HG02943 (cell line): Measurements from ENCODE around the gene LATS1.
A peak's percentile ranks its signal among the peaks of the same experiment; 100 is the strongest.
"Not testable (repeated sequence)": the region's sequence is repeated elsewhere in the genome, so short reads cannot be mapped to it uniquely, and the experiment has no call there.

ENCODE experiments used
- ATAC-seq: cut with Tn5 transposase; IDR thresholded peaks from one replicate; pipeline ENCODE4 v1.9.1; 2021; ENCODE audit warnings: mild to moderate bottlenecking, low read depth, moderate library complexity; ENCODE audit not compliant: unreplicated experiment

The LATS1 gene

GRCh38 chr6:149717588-149718458, at the start of gene LATS1:
Gene LATS1, minus strand, starts transcription at chr6:149718101. Its CDS starts 15,975 bp downstream, at chr6:149702126.
- ATAC-seq = peak; percentile 89

GRCh38 chr6:149766156-149766769, 48.4 kb upstream of the LATS1 start:
- no peak for ATAC-seq

GRCh38 chr6:149763866-149764265, 46.0 kb upstream of the LATS1 start:
- no peak for ATAC-seq

- ATAC-seq = peak; percentile 93
Observed at GRCh38 chr6:149761438-149761837, 43.5 kb upstream of the LATS1 start.

GRCh38 chr6:149756261-149756636, 38.3 kb upstream of the LATS1 start:
- ATAC-seq = no peak

- peak; percentile 62 for ATAC-seq
Observed at GRCh38 chr6:149755300-149756260, 37.7 kb upstream of the LATS1 start.

- no peak for ATAC-seq
Observed at GRCh38 chr6:149754548-149754947, 36.6 kb upstream of the LATS1 start.

- ATAC-seq = not testable (repeated sequence)
Observed at GRCh38 chr6:149753374-149753637, 35.4 kb upstream of the LATS1 start.

- ATAC-seq = no peak
Observed at GRCh38 chr6:149752600-149753373, 34.9 kb upstream of the LATS1 start.

- not testable (repeated sequence) for ATAC-seq
Observed at GRCh38 chr6:149751920-149752319, 34.0 kb upstream of the LATS1 start.

GRCh38 chr6:149751239-149751638, 33.3 kb upstream of the LATS1 start:
- ATAC-seq = no peak

GRCh38 chr6:149750136-149750609, 32.3 kb upstream of the LATS1 start:
- peak; percentile 18 for ATAC-seq

- peak; percentile 74 for ATAC-seq
Observed at GRCh38 chr6:149749594-149750135, 31.8 kb upstream of the LATS1 start, which contains the start of gene PCMT1. Gene PCMT1, plus strand, starts transcription at chr6:149749741. Its CDS starts 161 bp downstream, at chr6:149749902.

GRCh38 chr6:149749082-149749593, 31.2 kb upstream of the LATS1 start:
- ATAC-seq = peak; percentile 5

GRCh38 chr6:149746147-149746946, 28.4 kb upstream of the LATS1 start, which contains the start of gene NUP43:
Gene NUP43, minus strand, starts transcription at chr6:149746529. Its CDS starts 34 bp downstream, at chr6:149746495.
- peak; percentile 53 for ATAC-seq

- ATAC-seq = not testable (repeated sequence)
Observed at GRCh38 chr6:149745252-149745651, 27.4 kb upstream of the LATS1 start.

- no peak for ATAC-seq
Observed at GRCh38 chr6:149734915-149735314, 17.0 kb upstream of the LATS1 start.

GRCh38 chr6:149733089-149733720, 15.3 kb upstream of the LATS1 start:
- ATAC-seq = no peak
